Measurements from ENCODE around the gene TMEM183A.

Gene TMEM183A

DNA sequence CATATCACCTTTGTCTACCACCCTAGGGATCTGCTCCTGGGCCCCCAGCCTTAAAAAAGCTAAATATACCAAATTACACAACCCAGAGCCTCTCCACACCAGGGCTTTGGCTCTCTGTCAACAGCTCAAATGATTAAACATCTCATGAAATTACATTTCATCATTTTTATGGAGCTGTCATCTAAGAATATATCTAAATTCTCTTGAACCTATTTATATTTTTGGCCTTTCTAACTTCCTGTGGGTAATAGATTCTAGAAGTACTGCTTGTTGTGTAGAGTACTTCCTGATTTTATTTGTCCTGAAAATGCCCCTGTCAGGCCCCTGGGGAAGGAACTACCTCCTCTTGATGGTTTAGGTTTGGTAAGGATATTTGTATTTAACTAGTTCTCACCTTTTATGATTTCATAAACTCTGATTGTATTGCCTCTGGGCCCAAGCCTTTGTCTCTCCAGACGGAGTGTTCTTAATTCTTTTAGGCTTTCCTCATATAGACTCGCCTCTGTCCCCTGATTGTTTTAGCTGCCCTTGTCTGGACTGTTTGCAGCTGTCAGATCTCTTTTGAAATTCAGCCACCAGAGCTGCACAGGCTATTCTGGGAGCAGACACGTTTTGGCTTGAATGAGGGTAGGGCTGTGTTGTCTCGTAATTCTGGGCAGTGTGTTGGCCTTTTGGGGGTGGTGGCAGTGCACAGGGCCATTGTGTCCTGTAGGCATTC lies 62.0 kb downstream of the TMEM183A start:
- DNase-seq (ENCODE audit: low spot score), result no peak

- no peak for DNase-seq (ENCODE audit: low spot score)
Measured at GRCh38 chr1:203072002-203072602, 64.9 kb downstream of the TMEM183A start.

- DNase-seq (ENCODE audit: low spot score), result no peak
Measured at GRCh38 chr1:203072911-203073310, 65.7 kb downstream of the TMEM183A start.

GRCh38 chr1:203073469-203073868 lies 66.3 kb downstream of the TMEM183A start:
- DNase-seq (ENCODE audit: low spot score), result no peak
